Erythroblast (primary cell): ENCODE measurements around the gene PGF.
"Not testable (repeated sequence)": the region's sequence is repeated elsewhere in the genome, so short reads cannot be mapped to it uniquely, and the experiment has no call there.

Source experiments
- GATA1 ChIP-seq: IDR thresholded peaks from 2 replicates; pipeline ENCODE4 v1.6.1; 2011; ENCODE audit warnings: low read depth, mild to moderate bottlenecking, control low read depth, low read length, moderate library complexity
- POLR2A ChIP-seq: IDR thresholded peaks from 2 replicates; pipeline ENCODE4 v1.6.1; 2011; ENCODE audit warnings: mild to moderate bottlenecking, low read length

GRCh38 chr14:74931744-74932143 lies 23.7 kb downstream of the PGF start:
- not testable (repeated sequence) for TF ChIP-seq POLR2A, GATA1
